HepG2 (cell line): ENCODE data around the gene ZNF160. TPM values are rescaled to one million over a fixed set of nuclear protein-coding genes. Genes with fewer than 3 reads are reported as not detected.
"Not testable (repeated sequence)": the region's sequence is repeated elsewhere in the genome, so short reads cannot be mapped to it uniquely, and the experiment has no call there.

ENCODE experiments used
- ATAC-seq: fragments of 200-7000 bp; cut with Tn5 transposase; 3 replicates; pipeline ENCODE4 v1.9.1; 2020; ENCODE audit warnings: mild to moderate bottlenecking, moderate library complexity
- BruUV-seq: library from RNA; stranded (reverse); fragments of 400-500 nt; replicated peaks from 2 replicates; lab custom pipeline; 2021; lab: Mats Ljungman, UMichigan
- CTCF ChIA-PET: fragments of 300-600 bp; formaldehyde crosslinking; extraction: SDS; loops from one replicate; lab custom pipeline; 2021; ENCODE audit warnings: low total read pairs, inconsistent platforms, low intra/inter-chr PET ratio; lab: Yijun Ruan, JAX
- POLR2A ChIA-PET: fragments of 350-600 bp; sonication (Branson Sonifier 250); formaldehyde crosslinking; loops from one replicate; lab custom pipeline; 2020; ENCODE audit warnings: antibody characterized with exemption, inconsistent platforms; lab: Yijun Ruan, JAX
- DNase-seq: peaks from one replicate; pipeline ENCODE4 v3.0.0-alpha.2; 2015; ENCODE audit warnings: low spot score
- FAIRE-seq: peaks from 3 replicates; lab custom pipeline; 2011; peaks lifted over from hg19 to GRCh38; lab: Jason Lieb, UNC
- H2AFZ ChIP-seq: one replicate; pipeline ENCODE4 v1.6.1; 2011; ENCODE audit warnings: low read length, inconsistent platforms
- H3K27ac ChIP-seq: fragments of 300-600 bp; 3 replicates; pipeline ENCODE4 v1.8.0; 2011; ENCODE audit warnings: mixed run types, mild to moderate bottlenecking, mixed read lengths, low read length, inconsistent platforms; ENCODE audit not compliant: insufficient read depth; ENCODE audit errors: extremely low read length
- H3K27me3 ChIP-seq, 2 experiments: fragments of 200-600 bp in 1 of 2; 2 replicates in 1 of 2; 3 replicates in 1 of 2; pipeline versions ENCODE4 v1.6.0 to v1.8.0; 2011; ENCODE audit warnings: low read length in 2 of 2, mild to moderate bottlenecking in 2 of 2, moderate library complexity in 2 of 2, inconsistent platforms in 1 of 2; ENCODE audit not compliant: insufficient read depth in 2 of 2, control insufficient read depth in 1 of 2
- H3K36me3 ChIP-seq, 2 experiments: fragments of 200-600 bp in 1 of 2; replicated peaks in 1 of 2; 2 replicates in 1 of 2; 3 replicates in 1 of 2; pipeline versions ENCODE4 v1.5.1 to v1.8.0; 2011; ENCODE audit warnings: low read length in 2 of 2, inconsistent platforms in 1 of 2; ENCODE audit not compliant: insufficient read depth in 2 of 2, control insufficient read depth in 1 of 2
- H3K4me1 ChIP-seq: 2 replicates; pipeline ENCODE4 v1.5.1; 2012; ENCODE audit warnings: low read length, inconsistent platforms; ENCODE audit not compliant: insufficient read depth
- H3K4me2 ChIP-seq: 2 replicates; pipeline ENCODE4 v1.6.0; 2011; ENCODE audit warnings: low read depth, low read length, inconsistent platforms
- H3K4me3 ChIP-seq, 3 experiments: fragments of 200-600 bp in 1 of 3; sonication (generic), shearing (Covaris generic) in 1 of 3; replicated peaks in 1 of 3; 2 replicates each; pipeline ENCODE4 v1.5.1; 2011 to 2016; ENCODE audit warnings: low read length in 3 of 3, inconsistent platforms in 2 of 3, low read depth in 2 of 3, mild to moderate bottlenecking in 2 of 3, control low read depth in 1 of 3, mixed read lengths in 1 of 3; ENCODE audit not compliant: insufficient read depth in 1 of 3
- H3K79me2 ChIP-seq: one replicate; pipeline ENCODE4 v1.6.1; 2011; ENCODE audit warnings: low read length, inconsistent platforms; ENCODE audit not compliant: insufficient read depth
- H3K9ac ChIP-seq: 2 replicates; pipeline ENCODE4 v1.6.0; 2011; ENCODE audit warnings: mild to moderate bottlenecking, low read depth, low read length, inconsistent platforms; ENCODE audit not compliant: insufficient read depth
- H3K9me3 ChIP-seq: 2 replicates; pipeline ENCODE4 v1.5.1; 2012; ENCODE audit warnings: mild to moderate bottlenecking, low read length
- H4K20me1 ChIP-seq: 2 replicates; pipeline ENCODE4 v1.6.0; 2011; ENCODE audit warnings: inconsistent platforms, mild to moderate bottlenecking, low read length, moderate library complexity; ENCODE audit not compliant: insufficient read depth
- ARNTL ChIP-seq: sonication (generic); formaldehyde crosslinking; IDR thresholded peaks from 2 replicates; pipeline ENCODE4 v1.4.0; 2020; ENCODE audit warnings: mild to moderate bottlenecking, missing genetic modification reagents
- CREB1 ChIP-seq, 2 experiments: fragments of 450-650 bp in 1 of 2; IDR thresholded peaks; 2 replicates each; pipeline ENCODE4 v1.6.1; 2016 to 2017; ENCODE audit warnings: control low read depth in 1 of 2, mild to moderate bottlenecking in 1 of 2, missing compliant biosample characterization in 1 of 2, missing genetic modification characterization in 1 of 2
- ISX ChIP-seq: sonication (generic); formaldehyde crosslinking; conservative IDR thresholded peaks from 2 replicates; pipeline ENCODE4 v1.5.0; 2020; ENCODE audit warnings: missing genetic modification reagents
- NR0B2 ChIP-seq: sonication (generic); formaldehyde crosslinking; IDR thresholded peaks from 2 replicates; pipeline ENCODE4 v1.4.0; 2020; ENCODE audit warnings: mild to moderate bottlenecking, missing genetic modification reagents
- PATZ1 ChIP-seq: sonication (generic); formaldehyde crosslinking; IDR thresholded peaks from 2 replicates; pipeline ENCODE4 v1.4.0; 2020; ENCODE audit warnings: missing genetic modification reagents
- ZBTB39 ChIP-seq: sonication (generic); formaldehyde crosslinking; IDR thresholded peaks from 2 replicates; pipeline ENCODE4 v1.5.0; 2020; ENCODE audit warnings: missing genetic modification reagents
- ZNF713 ChIP-seq: sonication (generic); formaldehyde crosslinking; IDR thresholded peaks from 2 replicates; pipeline ENCODE4 v1.4.0; 2020; ENCODE audit warnings: mild to moderate bottlenecking, missing genetic modification reagents
- WGBS: methylation state at CpG from one replicate; pipeline ENCODE4 v1.1.6; 2017; ENCODE audit warnings: low lambda C conversion rate; 5-methylcytosine and 5-hydroxymethylcytosine counted together
- in situ Hi-C: cut with HindIII; loops from 2 replicates; pipeline ENCODE4 v1.10.0; 2017; ENCODE audit warnings: low pct_unique_long_range_greater_than_20kb; ENCODE audit not compliant: extremely low pct_ligation_motif_present
- intact Hi-C: fragments of 100-400 bp; cut with micrococcal nuclease; formaldehyde crosslinking; loops from one replicate; pipeline ENCODE4 v1.10.0; 2022; ENCODE audit not compliant: unreplicated experiment
- polyA plus RNA-seq, 8 experiments: library from polyadenylated mRNA; depleted of rRNA in 3 of 8; stranded (reverse) in 7 of 8; unstranded in 1 of 8; fragments of >200 nt; fragmentation: Illumina TruSeq in 4 of 8; extraction: Trizol in 4 of 8; gene quantifications; 2 replicates each; pipeline versions ENCODE4 v1.2.1 to v1.2.3, GENCODE V29; 2011 to 2016; ENCODE audit warnings: low read depth in 4 of 8, missing spikeins in 1 of 8, mixed read lengths in 1 of 8; ENCODE audit not compliant: insufficient read depth in 1 of 8
- total RNA-seq, 5 experiments: library from RNA; depleted of rRNA; stranded (reverse); fragments of >200 nt; fragmentation: Illumina TruSeq; extraction: Trizol; gene quantifications; 2 replicates each; pipeline ENCODE4 v1.2.3, GENCODE V29; 2016; ENCODE audit warnings: low read depth in 1 of 5

The ZNF160 gene
- total and polyA plus RNA-seq, 2 of the 13 experiments (the other 11 are each of a cell fraction or from before 2014, with no cell fraction given) = 8.4 to 12.1 TPM

GRCh38 chr19:53101518-53101917 is 1.7 kb downstream of the ZNF160 start (continued):
- TF ChIP-seq ZBTB39 (CRISPR knock-in tag) (no peak), CREB1 (IDR thresholded peaks at IDR 0.05) (no peak), CREB1 (CRISPR knock-in tag; IDR thresholded peaks at IDR 0.05) (no peak), NR0B2 (no peak), ZNF713 (CRISPR knock-in tag) (no peak), ISX (CRISPR knock-in tag) (no peak), PATZ1 (CRISPR knock-in tag) (peak; percentile 34; the same call in 1 of the 2 replicates), ARNTL (no peak)

- peaks cover 24% of the 10 kb centered on the region for H3K79me2 ChIP-seq
- H3K27me3 ChIP-seq, intact Hi-C loops, in situ Hi-C loops, ATAC-seq, H3K9ac ChIP-seq, BruUV-seq, H2AFZ ChIP-seq, H4K20me1 ChIP-seq, CTCF ChIA-PET, DNase-seq, H3K36me3 ChIP-seq, H3K4me3 ChIP-seq, H3K4me2 ChIP-seq, POLR2A ChIA-PET, H3K27ac ChIP-seq, FAIRE-seq: not testable (repeated sequence)
- 71% methylated on average over 14 of the region's 14 CpGs for WGBS
- H3K9me3 ChIP-seq = peaks cover 17% of the 10 kb centered on the region; the same call in 1 of the 2 replicates
- H3K4me1 ChIP-seq = peaks cover 26% of the 10 kb centered on the region
These were observed 4.7 kb downstream of the ZNF160 start for GRCh38 chr19:53098570-53098969.

- Histone ChIP-seq H3K9me3 (peaks cover 13% of the 10 kb centered on the region; the same call in 1 of the 2 replicates), H3K4me2 (peak overlapping the region; percentile 43; the same call in 1 of the 2 replicates), H3K4me1 (peaks cover 26% of the 10 kb centered on the region), H3K9ac (peak overlapping the region; percentile 17; the same call in 1 of the 2 replicates), H3K27ac (peak overlapping the region; percentile 73), H3K79me2 (peaks cover 19% of the 10 kb centered on the region)
- CTCF ChIA-PET, intact Hi-C loops, in situ Hi-C loops, H2AFZ ChIP-seq, H3K36me3 ChIP-seq, H3K27me3 ChIP-seq, H4K20me1 ChIP-seq, POLR2A ChIA-PET, DNase-seq, BruUV-seq, H3K4me3 ChIP-seq: not testable (repeated sequence)
- FAIRE-seq (peak; percentile 98), ATAC-seq (peak; percentile 95)
- WGBS = 11% methylated on average over 5 of the region's 10 CpGs
These were observed 6.1 kb downstream of the ZNF160 start for GRCh38 chr19:53096982-53097690.
